ENCODE measurements around the gene EPHA3.

Gene EPHA3

GRCh38 chr3:89239774-89240173 is 132.4 kb downstream of the EPHA3 start:
- Histone ChIP-seq H3K36me3 (ENCODE audit: control insufficient read depth, insufficient read depth, low read length) (no peaks in the 10 kb centered on the region), H3K9ac (ENCODE audit: low read depth, low read length) (no peak overlapping the region), H3K4me3 (ENCODE audit: low read depth, low read length) (no peak overlapping the region), H3K27me3 (ENCODE audit: control insufficient read depth, insufficient read depth, low read length) (no peaks in the 10 kb centered on the region), H3K4me1 (ENCODE audit: control insufficient read depth, insufficient read depth, low read length) (peaks cover 5% of the 10 kb centered on the region), H3K9me3 (ENCODE audit: control insufficient read depth, insufficient read depth, low read length) (no peaks in the 10 kb centered on the region)

- H3K4me3 ChIP-seq (ENCODE audit: low read depth, low read length) = no peak overlapping the region
- no peak overlapping the region for H3K9ac ChIP-seq (ENCODE audit: low read depth, low read length)
- no peaks in the 10 kb centered on the region for H3K36me3 ChIP-seq (ENCODE audit: control insufficient read depth, insufficient read depth, low read length)
- H3K4me1 ChIP-seq (ENCODE audit: control insufficient read depth, insufficient read depth, low read length) = peaks cover 7% of the 10 kb centered on the region
- H3K9me3 ChIP-seq (ENCODE audit: control insufficient read depth, insufficient read depth, low read length) = no peaks in the 10 kb centered on the region
- H3K27me3 ChIP-seq (ENCODE audit: control insufficient read depth, insufficient read depth, low read length) = no peaks in the 10 kb centered on the region
These were observed 138.2 kb downstream of the EPHA3 start for GRCh38 chr3:89245612-89246011.

GRCh38 chr3:89246326-89246725 is 138.9 kb downstream of the EPHA3 start:
- Histone ChIP-seq H3K27me3 (ENCODE audit: control insufficient read depth, insufficient read depth, low read length) (no peaks in the 10 kb centered on the region), H3K4me1 (ENCODE audit: control insufficient read depth, insufficient read depth, low read length) (peaks cover 7% of the 10 kb centered on the region), H3K9ac (ENCODE audit: low read depth, low read length) (no peak overlapping the region), H3K36me3 (ENCODE audit: control insufficient read depth, insufficient read depth, low read length) (no peaks in the 10 kb centered on the region), H3K4me3 (ENCODE audit: low read depth, low read length) (no peak overlapping the region), H3K9me3 (ENCODE audit: control insufficient read depth, insufficient read depth, low read length) (no peaks in the 10 kb centered on the region)

- Histone ChIP-seq H3K4me1 (ENCODE audit: control insufficient read depth, insufficient read depth, low read length) (peaks cover 4% of the 10 kb centered on the region), H3K9ac (ENCODE audit: low read depth, low read length) (no peak overlapping the region), H3K36me3 (ENCODE audit: control insufficient read depth, insufficient read depth, low read length) (no peaks in the 10 kb centered on the region), H3K4me3 (ENCODE audit: low read depth, low read length) (no peak overlapping the region), H3K27me3 (ENCODE audit: control insufficient read depth, insufficient read depth, low read length) (no peaks in the 10 kb centered on the region), H3K9me3 (ENCODE audit: control insufficient read depth, insufficient read depth, low read length) (no peaks in the 10 kb centered on the region)
These were observed 143.3 kb downstream of the EPHA3 start for GRCh38 chr3:89250742-89251141.

GRCh38 chr3:89252016-89252415 is 144.6 kb downstream of the EPHA3 start:
- Histone ChIP-seq H3K9ac (ENCODE audit: low read depth, low read length) (no peak overlapping the region), H3K36me3 (ENCODE audit: control insufficient read depth, insufficient read depth, low read length) (no peaks in the 10 kb centered on the region), H3K9me3 (ENCODE audit: control insufficient read depth, insufficient read depth, low read length) (no peaks in the 10 kb centered on the region), H3K27me3 (ENCODE audit: control insufficient read depth, insufficient read depth, low read length) (no peaks in the 10 kb centered on the region), H3K4me3 (ENCODE audit: low read depth, low read length) (no peak overlapping the region), H3K4me1 (ENCODE audit: control insufficient read depth, insufficient read depth, low read length) (no peaks in the 10 kb centered on the region)

- Histone ChIP-seq H3K36me3 (ENCODE audit: control insufficient read depth, insufficient read depth, low read length) (no peaks in the 10 kb centered on the region), H3K9me3 (ENCODE audit: control insufficient read depth, insufficient read depth, low read length) (no peaks in the 10 kb centered on the region), H3K9ac (ENCODE audit: low read depth, low read length) (no peak overlapping the region), H3K4me3 (ENCODE audit: low read depth, low read length) (no peak overlapping the region), H3K27me3 (ENCODE audit: control insufficient read depth, insufficient read depth, low read length) (no peaks in the 10 kb centered on the region), H3K4me1 (ENCODE audit: control insufficient read depth, insufficient read depth, low read length) (no peaks in the 10 kb centered on the region)
These were observed 145.4 kb downstream of the EPHA3 start for GRCh38 chr3:89252860-89253259.

GRCh38 chr3:89256395-89256794 is 149.0 kb downstream of the EPHA3 start:
- Histone ChIP-seq H3K4me3 (ENCODE audit: low read depth, low read length) (no peak overlapping the region), H3K4me1 (ENCODE audit: control insufficient read depth, insufficient read depth, low read length) (peaks cover 7% of the 10 kb centered on the region), H3K27me3 (ENCODE audit: control insufficient read depth, insufficient read depth, low read length) (no peaks in the 10 kb centered on the region), H3K9me3 (ENCODE audit: control insufficient read depth, insufficient read depth, low read length) (no peaks in the 10 kb centered on the region), H3K36me3 (ENCODE audit: control insufficient read depth, insufficient read depth, low read length) (no peaks in the 10 kb centered on the region), H3K9ac (ENCODE audit: low read depth, low read length) (no peak overlapping the region)

- no peaks in the 10 kb centered on the region for H3K9me3 ChIP-seq (ENCODE audit: control insufficient read depth, insufficient read depth, low read length)
- no peak overlapping the region for H3K4me3 ChIP-seq (ENCODE audit: low read depth, low read length)
- no peaks in the 10 kb centered on the region for H3K36me3 ChIP-seq (ENCODE audit: control insufficient read depth, insufficient read depth, low read length)
- peaks cover 7% of the 10 kb centered on the region for H3K4me1 ChIP-seq (ENCODE audit: control insufficient read depth, insufficient read depth, low read length)
- no peaks in the 10 kb centered on the region for H3K27me3 ChIP-seq (ENCODE audit: control insufficient read depth, insufficient read depth, low read length)
- no peak overlapping the region for H3K9ac ChIP-seq (ENCODE audit: low read depth, low read length)
These were observed 149.5 kb downstream of the EPHA3 start for GRCh38 chr3:89256882-89257281.

- no peak overlapping the region for H3K4me3 ChIP-seq (ENCODE audit: low read depth, low read length)
- H3K9me3 ChIP-seq (ENCODE audit: control insufficient read depth, insufficient read depth, low read length) = no peaks in the 10 kb centered on the region
- H3K4me1 ChIP-seq (ENCODE audit: control insufficient read depth, insufficient read depth, low read length) = peaks cover 12% of the 10 kb centered on the region
These were observed 153.3 kb downstream of the EPHA3 start for GRCh38 chr3:89260721-89261120.

GRCh38 chr3:89261673-89262072 is 154.3 kb downstream of the EPHA3 start:
- H3K36me3 ChIP-seq (ENCODE audit: control insufficient read depth, insufficient read depth, low read length) = no peaks in the 10 kb centered on the region
- no peaks in the 10 kb centered on the region for H3K27me3 ChIP-seq (ENCODE audit: control insufficient read depth, insufficient read depth, low read length)
- H3K4me1 ChIP-seq (ENCODE audit: control insufficient read depth, insufficient read depth, low read length) = peaks cover 12% of the 10 kb centered on the region
- H3K9ac ChIP-seq (ENCODE audit: low read depth, low read length) = no peak overlapping the region
- H3K9me3 ChIP-seq (ENCODE audit: control insufficient read depth, insufficient read depth, low read length) = no peaks in the 10 kb centered on the region
- H3K4me3 ChIP-seq (ENCODE audit: low read depth, low read length) = no peak overlapping the region

More at GRCh38 chr3:89260721-89261120, 153.3 kb downstream of the EPHA3 start:
- no peaks in the 10 kb centered on the region for H3K36me3 ChIP-seq (ENCODE audit: control insufficient read depth, insufficient read depth, low read length)
- no peak overlapping the region for H3K9ac ChIP-seq (ENCODE audit: low read depth, low read length)
- no peaks in the 10 kb centered on the region for H3K27me3 ChIP-seq (ENCODE audit: control insufficient read depth, insufficient read depth, low read length)

GRCh38 chr3:89262309-89262929 is 155.0 kb downstream of the EPHA3 start:
- Histone ChIP-seq H3K4me3 (ENCODE audit: low read depth, low read length) (no peak overlapping the region), H3K27me3 (ENCODE audit: control insufficient read depth, insufficient read depth, low read length) (no peaks in the 10 kb centered on the region), H3K4me1 (ENCODE audit: control insufficient read depth, insufficient read depth, low read length) (peaks cover 12% of the 10 kb centered on the region), H3K9me3 (ENCODE audit: control insufficient read depth, insufficient read depth, low read length) (no peaks in the 10 kb centered on the region), H3K9ac (ENCODE audit: low read depth, low read length) (no peak overlapping the region), H3K36me3 (ENCODE audit: control insufficient read depth, insufficient read depth, low read length) (no peaks in the 10 kb centered on the region)

GRCh38 chr3:89264037-89264560 is 156.7 kb downstream of the EPHA3 start:
- H3K27me3 ChIP-seq (ENCODE audit: control insufficient read depth, insufficient read depth, low read length) = no peaks in the 10 kb centered on the region
- no peak overlapping the region for H3K4me3 ChIP-seq (ENCODE audit: low read depth, low read length)
- H3K4me1 ChIP-seq (ENCODE audit: control insufficient read depth, insufficient read depth, low read length) = peaks cover 18% of the 10 kb centered on the region
- no peaks in the 10 kb centered on the region for H3K36me3 ChIP-seq (ENCODE audit: control insufficient read depth, insufficient read depth, low read length)
- H3K9me3 ChIP-seq (ENCODE audit: control insufficient read depth, insufficient read depth, low read length) = no peaks in the 10 kb centered on the region
- H3K9ac ChIP-seq (ENCODE audit: low read depth, low read length) = no peak overlapping the region
